Lung (tissue), 12 donors: ENCODE measurements around the gene BIRC6. TPM values are rescaled to one million over a fixed set of nuclear protein-coding genes. Genes with fewer than 3 reads are reported as not detected.

Experiments
- ATAC-seq: fragments of 200-7000 bp; cut with Tn5 transposase; one replicate; pipeline ENCODE4 v1.9.1; 2020; ENCODE audit warnings: moderate number of reproducible peaks; ENCODE audit not compliant: insufficient read depth, low FRiP score
- DNase-seq, 3 donors: peaks; one replicate each; pipeline ENCODE4 v3.0.0-alpha.2; 2013 to 2017
- H3K27ac ChIP-seq, 2 donors: one replicate each; pipeline ENCODE4 v1.5.1; 2013; ENCODE audit warnings: mild to moderate bottlenecking in 2 of 2, moderate library complexity in 2 of 2, control low read depth in 1 of 2, inconsistent platforms in 1 of 2, low read depth in 1 of 2, low read length in 1 of 2
- H3K27me3 ChIP-seq, 3 donors: one replicate each; pipeline ENCODE4 v1.5.1; 2013; ENCODE audit warnings: low read length in 2 of 3; ENCODE audit not compliant: control insufficient read depth in 3 of 3, insufficient read depth in 3 of 3
- H3K36me3 ChIP-seq, 4 donors: one replicate each; pipeline ENCODE4 v1.5.1; 2013; ENCODE audit warnings: low read length in 4 of 4, mild to moderate bottlenecking in 1 of 4, moderate library complexity in 1 of 4; ENCODE audit not compliant: control insufficient read depth in 4 of 4, insufficient read depth in 4 of 4
- H3K4me1 ChIP-seq, 5 donors: one replicate each; pipeline ENCODE4 v1.5.1; 2013; ENCODE audit warnings: low read length in 5 of 5, mild to moderate bottlenecking in 2 of 5, moderate library complexity in 1 of 5; ENCODE audit not compliant: control insufficient read depth in 5 of 5, insufficient read depth in 5 of 5
- H3K4me3 ChIP-seq: one replicate; pipeline ENCODE4 v1.5.1; 2013; ENCODE audit warnings: mild to moderate bottlenecking, control low read depth, moderate library complexity
- H3K9ac ChIP-seq, 2 donors: one replicate each; pipeline ENCODE4 v1.5.1; 2013; ENCODE audit warnings: low read length in 2 of 2, control low read depth in 1 of 2; ENCODE audit not compliant: insufficient read depth in 1 of 2
- H3K9me3 ChIP-seq, 4 donors: one replicate each; pipeline ENCODE4 v1.5.1; 2013; ENCODE audit warnings: low read length in 3 of 4, mild to moderate bottlenecking in 1 of 4, moderate library complexity in 1 of 4; ENCODE audit not compliant: control insufficient read depth in 4 of 4, insufficient read depth in 3 of 4
- CTCF ChIP-seq: IDR thresholded peaks from 2 replicates; pipeline ENCODE4 v1.5.1; 2012; ENCODE audit warnings: mild to moderate bottlenecking; ENCODE audit errors: control extremely low read depth, extremely low read depth
- WGBS, 2 donors: extraction: QIAGEN DNeasy Blood & Tissue Kit; methylation state at CpG; one replicate each; pipeline ENCODE4 v1.1.7; 2013; 5-methylcytosine and 5-hydroxymethylcytosine counted together
- polyA plus RNA-seq, 2 donors: library from polyadenylated mRNA; stranded (reverse); fragments of 200-250 nt; gene quantifications; one replicate each; pipeline ENCODE4 v1.2.1, GENCODE V29; 2013
- total RNA-seq, 2 donors: library from RNA; depleted of rRNA in 1 of 2; stranded (reverse); fragments of >200 nt in 1 of 2; gene quantifications; one replicate each; pipeline ENCODE4 v1.2.1, GENCODE V29; 2014 to 2021
- donor health status: control.
- donor health status: control.
- donor health status: Bipolar disorder and iron deficiency.
- donor health status: healthy.
- donor health status: DM: yes; HTN: yes; CAD: no.

The BIRC6 gene
- total and polyA plus RNA-seq, 4 donors, result 12.2 to 229 (median 51.5) TPM

- ATAC-seq (no peak), DNase-seq (no peak)
- H3K9ac ChIP-seq, result no peak overlapping the region
Measured at GRCh38 chr2:32430804-32431203, 74.0 kb downstream of the BIRC6 start.

GRCh38 chr2:32436150-32436549, 79.3 kb downstream of the BIRC6 start:
- ATAC-seq, result no peak
- H3K4me1 ChIP-seq, result no peaks in the 10 kb centered on the region
- H3K9ac ChIP-seq, result no peak overlapping the region
- TF ChIP-seq CTCF, result no peak
- WGBS, 2 donors, result 84 to 86% methylated on average over 6 of the region's 6 CpGs
- no peaks in the 10 kb centered on the region for H3K27me3 ChIP-seq
- no peak for DNase-seq
- peaks cover 7 to 30% (median 15%) of the 10 kb centered on the region in 4 donors for H3K36me3 ChIP-seq
- no peak overlapping the region for H3K27ac ChIP-seq
- no peaks in the 10 kb centered on the region for H3K9me3 ChIP-seq
- no peak overlapping the region for H3K4me3 ChIP-seq

More at GRCh38 chr2:32430804-32431203, 74.0 kb downstream of the BIRC6 start:
- WGBS, 2 donors, result 98 to 99% methylated on average over 5 of the region's 5 CpGs
- H3K27ac ChIP-seq, result no peak overlapping the region
- H3K9me3 ChIP-seq, result no peaks in the 10 kb centered on the region
- no peak overlapping the region for H3K4me3 ChIP-seq
- peaks cover 0 to 9% (median 0%) of the 10 kb centered on the region in 5 donors for H3K4me1 ChIP-seq
- no peaks in the 10 kb centered on the region for H3K27me3 ChIP-seq
- no peak for TF ChIP-seq CTCF
- peaks cover 3 to 18% (median 7%) of the 10 kb centered on the region in 4 donors for H3K36me3 ChIP-seq

GRCh38 chr2:32442020-32442467, 85.2 kb downstream of the BIRC6 start:
- ATAC-seq (no peak), DNase-seq (no peak)
- no peaks in the 10 kb centered on the region for H3K27me3 ChIP-seq
- peaks cover 6 to 45% (median 28%) of the 10 kb centered on the region in 4 donors for H3K36me3 ChIP-seq
- no peaks in the 10 kb centered on the region for H3K4me1 ChIP-seq
- TF ChIP-seq CTCF, result no peak
- no peak overlapping the region for H3K9ac ChIP-seq
- H3K27ac ChIP-seq, result no peak overlapping the region
- 77 to 83% methylated on average over 7 of the region's 7 CpGs for WGBS, 2 donors
- no peaks in the 10 kb centered on the region for H3K9me3 ChIP-seq
- no peak overlapping the region for H3K4me3 ChIP-seq

- no peak for ATAC-seq
- Histone ChIP-seq H3K36me3 (peaks cover 2 to 36% (median 30%) of the 10 kb centered on the region in 4 donors), H3K4me1 (no peaks in the 10 kb centered on the region), H3K4me3 (no peak overlapping the region), H3K9me3 (no peaks in the 10 kb centered on the region), H3K27ac (no peak overlapping the region), H3K27me3 (no peaks in the 10 kb centered on the region), H3K9ac (no peak overlapping the region)
- whole genome bisulfite sequencing, 2 donors, result 97% methylated on average over 6 of the region's 6 CpGs
- no peak for DNase-seq
- no peak for TF ChIP-seq CTCF
Measured at GRCh38 chr2:32446369-32446768, 89.5 kb downstream of the BIRC6 start.
